Activated CD8-positive, alpha-beta memory T cell treated with anti-CD3 and anti-CD28 coated beads, Interleukin-2, amount 50 U/mL, for 24 hours (primary cell): ENCODE data around the gene MIF4GD.
"Not testable (repeated sequence)": the region's sequence is repeated elsewhere in the genome, so short reads cannot be mapped to it uniquely, and the experiment has no call there.

Experiments
- DNase-seq: peaks from one replicate; pipeline ENCODE4 v3.0.0-alpha.2; 2020; ENCODE audit errors: extremely low read depth

Gene MIF4GD

GRCh38 chr17:75270966-75271232 lies at the start of gene MIF4GD:
Gene MIF4GD (minus strand): TSS chr17:75271231. CDS start chr17:75270195, 1,036 bp downstream.
- DNase-seq, result no peak

GRCh38 chr17:75319904-75320691 lies 49.1 kb upstream of the MIF4GD start:
- DNase-seq, result no peak

- no peak for DNase-seq
These were observed 47.7 kb upstream of the MIF4GD start for GRCh38 chr17:75318615-75319222.

- no peak for DNase-seq
These were observed 47.2 kb upstream of the MIF4GD start for GRCh38 chr17:75318211-75318610.

GRCh38 chr17:75317671-75318070 lies 46.6 kb upstream of the MIF4GD start:
- DNase-seq, result no peak

- no peak for DNase-seq
These were observed 45.2 kb upstream of the MIF4GD start for GRCh38 chr17:75316253-75316652.

- no peak for DNase-seq
These were observed 44.7 kb upstream of the MIF4GD start for GRCh38 chr17:75315541-75316243.

- DNase-seq, result no peak
These were observed 43.0 kb upstream of the MIF4GD start for GRCh38 chr17:75313941-75314551.

GRCh38 chr17:75308732-75309629 lies 38.0 kb upstream of the MIF4GD start:
- DNase-seq, result no peak

GRCh38 chr17:75307957-75308731 lies 37.1 kb upstream of the MIF4GD start:
- DNase-seq, result no peak

- DNase-seq, result no peak
These were observed 30.6 kb upstream of the MIF4GD start for GRCh38 chr17:75301502-75302206.

- no peak for DNase-seq
These were observed 30.0 kb upstream of the MIF4GD start for GRCh38 chr17:75301049-75301448.

- no peak for DNase-seq
These were observed 29.2 kb upstream of the MIF4GD start for GRCh38 chr17:75300280-75300679.

- DNase-seq, result no peak
These were observed 24.4 kb upstream of the MIF4GD start for GRCh38 chr17:75295201-75296158.

- DNase-seq, result not testable (repeated sequence)
These were observed 21.9 kb upstream of the MIF4GD start for GRCh38 chr17:75292810-75293448.

- peak; percentile 37 for DNase-seq
These were observed 18.9 kb upstream of the MIF4GD start for GRCh38 chr17:75289832-75290337.

- peak; percentile 95 for DNase-seq
These were observed 18.2 kb upstream of the MIF4GD start, which contains the start of gene SLC25A19 for GRCh38 chr17:75289115-75289831. Gene SLC25A19 (minus strand): TSS chr17:75289433. CDS start chr17:75286764, 2,669 bp downstream.

GRCh38 chr17:75288770-75289114 lies 17.7 kb upstream of the MIF4GD start:
- DNase-seq, result no peak
